SK-N-SH (cell line): ENCODE measurements around the gene CDH11. TPM values are rescaled to one million over a fixed set of nuclear protein-coding genes. Genes with fewer than 3 reads are reported as not detected.

Experiments
- CTCF ChIA-PET: fragments of 300-600, 350-600 bp; formaldehyde crosslinking; extraction: SDS; loops from one replicate; lab custom pipeline; 2021; lab: Yijun Ruan, JAX
- POLR2A ChIA-PET: fragments of 350-600 bp; sonication (Branson Sonifier 250); formaldehyde crosslinking; extraction: SDS; loops from one replicate; lab custom pipeline; 2020; ENCODE audit warnings: antibody characterized with exemption, inconsistent platforms; lab: Yijun Ruan, JAX
- DNase-seq: peaks from one replicate; pipeline ENCODE4 v3.0.0; 2012
- H2AFZ ChIP-seq: fragments of 200-600 bp; sonication (generic); 2 replicates; pipeline ENCODE4 v1.8.1; 2016; ENCODE audit warnings: antibody characterized with exemption, mild to moderate bottlenecking, low read depth
- H3F3A ChIP-seq: fragments of 200-600 bp; sonication (generic); replicated peaks from 2 replicates; pipeline ENCODE3; 2016; ENCODE audit warnings: antibody characterized with exemption, mild to moderate bottlenecking; ENCODE audit not compliant: insufficient read depth
- H3K27ac ChIP-seq, 2 experiments: fragments of 200-500 bp in 1 of 2; fragments of 200-600 bp in 1 of 2; sonication (Bioruptor generic) in 1 of 2; sonication (generic), shearing (Covaris generic) in 1 of 2; 2 replicates each; pipeline versions ENCODE4 v1.5.1 to v1.6.1; 2014 to 2016; ENCODE audit warnings: low read depth in 2 of 2, inconsistent platforms in 1 of 2, low read length in 1 of 2, mild to moderate bottlenecking in 1 of 2, mixed read lengths in 1 of 2
- H3K27me3 ChIP-seq: fragments of 200-600 bp; sonication (generic), shearing (Covaris generic); 2 replicates; pipeline ENCODE4 v1.6.1; 2016; ENCODE audit warnings: mixed run types; ENCODE audit not compliant: insufficient read depth
- H3K36me3 ChIP-seq, 2 experiments: fragments of 200-500 bp in 1 of 2; fragments of 200-600 bp in 1 of 2; sonication (Bioruptor generic) in 1 of 2; sonication (generic) in 1 of 2; replicated peaks in 1 of 2; 2 replicates each; pipeline versions ENCODE3 to v1.5.1; 2014 to 2016; ENCODE audit warnings: low read length in 1 of 2, mild to moderate bottlenecking in 1 of 2; ENCODE audit not compliant: insufficient read depth in 2 of 2, control insufficient read depth in 1 of 2
- H3K4me1 ChIP-seq, 2 experiments: fragments of 200-500 bp in 1 of 2; fragments of 200-600 bp in 1 of 2; sonication (Bioruptor generic) in 1 of 2; sonication (generic), shearing (Covaris generic) in 1 of 2; 2 replicates each; pipeline versions ENCODE4 v1.5.1 to v1.6.1; 2014 to 2016; ENCODE audit warnings: low read depth in 1 of 2, low read length in 1 of 2, mixed run types in 1 of 2; ENCODE audit not compliant: insufficient read depth in 2 of 2, control insufficient read depth in 1 of 2
- H3K4me2 ChIP-seq: fragments of 200-600 bp; sonication (generic), shearing (Covaris generic); 2 replicates; pipeline ENCODE4 v1.6.1; 2017; ENCODE audit warnings: mixed run types
- H3K4me3 ChIP-seq, 2 experiments: fragments of 200-500 bp in 1 of 2; fragments of 200-600 bp in 1 of 2; sonication (Bioruptor generic) in 1 of 2; sonication (generic), shearing (Covaris generic) in 1 of 2; 2 replicates each; pipeline versions ENCODE4 v1.5.1 to v1.8.1; 2014 to 2016; ENCODE audit warnings: low read depth in 2 of 2, inconsistent platforms in 1 of 2, low read length in 1 of 2, mild to moderate bottlenecking in 1 of 2, mixed read lengths in 1 of 2, moderate library complexity in 1 of 2
- H3K79me2 ChIP-seq: fragments of 200-600 bp; sonication (generic); 2 replicates; pipeline ENCODE4 v1.8.1; 2017; ENCODE audit warnings: mild to moderate bottlenecking; ENCODE audit not compliant: insufficient read depth
- H3K9ac ChIP-seq: fragments of 200-600 bp; sonication (generic); 2 replicates; pipeline ENCODE4 v1.6.1; 2017; ENCODE audit warnings: mixed run types
- H3K9me2 ChIP-seq: fragments of 200-600 bp; sonication (generic); 2 replicates; pipeline ENCODE4 v1.6.1; 2017; ENCODE audit warnings: mixed run types
- H3K9me3 ChIP-seq: fragments of 200-600 bp; sonication (generic); 2 replicates; pipeline ENCODE4 v1.6.1; 2017; ENCODE audit warnings: mixed run types, mild to moderate bottlenecking, moderate library complexity
- H4K20me1 ChIP-seq: fragments of 200-600 bp; sonication (generic); 2 replicates; pipeline ENCODE4 v1.6.1; 2017; ENCODE audit warnings: mild to moderate bottlenecking, mixed run types; ENCODE audit not compliant: insufficient read depth
- EP300 ChIP-seq, 2 experiments: IDR thresholded peaks; 2 replicates each; pipeline versions ENCODE4 v1.4.0 to v1.6.1; 2012; ENCODE audit warnings: borderline replicate concordance in 1 of 2, low read depth in 1 of 2, low read length in 1 of 2
- FOSL2 ChIP-seq: IDR thresholded peaks from 2 replicates; pipeline ENCODE4 v1.4.0; 2012; ENCODE audit warnings: low read depth, mild to moderate bottlenecking, moderate library complexity, borderline replicate concordance
- FOXM1 ChIP-seq: IDR thresholded peaks from 2 replicates; pipeline ENCODE4 v1.4.0; 2012; ENCODE audit warnings: low read depth, mild to moderate bottlenecking
- GABPA ChIP-seq: IDR thresholded peaks from 2 replicates; pipeline ENCODE4 v1.4.0; 2012; ENCODE audit warnings: low read depth, mild to moderate bottlenecking
- GATA2 ChIP-seq: sonication (generic); formaldehyde crosslinking; IDR thresholded peaks from 2 replicates; pipeline ENCODE4 v1.5.0; 2020; ENCODE audit warnings: mild to moderate bottlenecking, missing genetic modification reagents
- JUND ChIP-seq: IDR thresholded peaks from 2 replicates; pipeline ENCODE4 v1.4.0; 2012
- MAX ChIP-seq: IDR thresholded peaks from 2 replicates; pipeline ENCODE4 v1.4.0; 2012; ENCODE audit warnings: low read depth
- MEF2A ChIP-seq: IDR thresholded peaks from 2 replicates; pipeline ENCODE4 v1.4.0; 2012; ENCODE audit warnings: low read depth, borderline replicate concordance
- MXI1 ChIP-seq: IDR thresholded peaks from 2 replicates; pipeline ENCODE4 v1.6.1; 2012; ENCODE audit warnings: mild to moderate bottlenecking, low read depth, low read length, improper control_type of control experiment
- RAD21 ChIP-seq: IDR thresholded peaks from 2 replicates; pipeline ENCODE4 v1.6.1; 2012; ENCODE audit warnings: mild to moderate bottlenecking, low read length
- RCOR1 ChIP-seq: fragments of 150-350 bp; IDR thresholded peaks from 2 replicates; pipeline ENCODE4 v1.6.1; 2017; ENCODE audit warnings: antibody characterized with exemption, low read length
- REST ChIP-seq: IDR thresholded peaks from 2 replicates; pipeline ENCODE4 v1.6.1; 2012; ENCODE audit warnings: mild to moderate bottlenecking, low read depth, low read length, moderate library complexity
- RFX5 ChIP-seq: IDR thresholded peaks from 2 replicates; pipeline ENCODE4 v1.6.1; 2012; ENCODE audit warnings: mild to moderate bottlenecking, improper control_type of control experiment, low read length
- RXRA ChIP-seq: IDR thresholded peaks from 2 replicates; pipeline ENCODE4 v1.4.0; 2012; ENCODE audit warnings: low read depth, mild to moderate bottlenecking, borderline replicate concordance
- SIN3A ChIP-seq: IDR thresholded peaks from 2 replicates; pipeline ENCODE4 v1.6.1; 2012; ENCODE audit warnings: low read depth, mild to moderate bottlenecking, low read length, moderate library complexity, borderline replicate concordance
- TAF1 ChIP-seq: IDR thresholded peaks from 2 replicates; pipeline ENCODE4 v1.6.1; 2012; ENCODE audit warnings: low read depth, mild to moderate bottlenecking, low read length, moderate library complexity, borderline replicate concordance
- TCF12 ChIP-seq: IDR thresholded peaks from 2 replicates; pipeline ENCODE4 v1.4.0; 2012
- YY1 ChIP-seq: IDR thresholded peaks from 2 replicates; pipeline ENCODE4 v1.4.0; 2012; ENCODE audit warnings: low read depth, mild to moderate bottlenecking
- WGBS: methylation state at CpG from one replicate; pipeline ENCODE4 v1.1.6; 2017; ENCODE audit warnings: low lambda C conversion rate; 5-methylcytosine and 5-hydroxymethylcytosine counted together
- polyA plus RNA-seq, 3 experiments: library from polyadenylated mRNA; depleted of rRNA; stranded (reverse); fragments of >200 nt; gene quantifications; 2 replicates each; pipeline ENCODE4 v1.2.3, GENCODE V29; 2012
- TF ChIP-seq, protein P1 (sequence below): IDR thresholded peaks from 2 replicates; pipeline ENCODE4; 2012
- TF ChIP-seq, protein P2 (sequence below): fragments of 150-350 bp; IDR thresholded peaks from 2 replicates; pipeline ENCODE4 v1.6.1; 2016; ENCODE audit warnings: mild to moderate bottlenecking, low read depth, low read length

Gene CDH11
- polyA plus RNA-seq, 1 of the 3 experiments (the other 2 are of a cell fraction): 269 TPM

- H3K4me2 ChIP-seq: peak overlapping the region; percentile 3; the same call in 1 of the 2 replicates
- no peak overlapping the region for H3K4me3 ChIP-seq
- ChIA-PET CTCF (no interaction called here), POLR2A (no interaction called here)
- H3K9me2 ChIP-seq: no peaks in the 10 kb centered on the region
- no peaks in the 10 kb centered on the region for H3K9me3 ChIP-seq
- H3K9ac ChIP-seq: no peak overlapping the region
- H3K4me1 ChIP-seq: peaks cover 0 to 8% of the 10 kb centered on the region in 2 experiments; a peak in 1 of 4 replicates
- H3K36me3 ChIP-seq: peaks cover 19 to 53% of the 10 kb centered on the region in 2 experiments
- H4K20me1 ChIP-seq: peaks cover 41% of the 10 kb centered on the region
- no peak for DNase-seq
- no peaks in the 10 kb centered on the region for H3K27me3 ChIP-seq
- peaks cover 32% of the 10 kb centered on the region for H3F3A ChIP-seq
- H3K79me2 ChIP-seq: peaks cover 85% of the 10 kb centered on the region
- peak overlapping the region in 1 of 2 experiments; percentile 83; a peak in 2 of 4 replicates for H3K27ac ChIP-seq
- WGBS: 50% methylated on average over 1 of the region's 1 CpG
- no peak overlapping the region for H2AFZ ChIP-seq
- TF ChIP-seq, protein P1, sequence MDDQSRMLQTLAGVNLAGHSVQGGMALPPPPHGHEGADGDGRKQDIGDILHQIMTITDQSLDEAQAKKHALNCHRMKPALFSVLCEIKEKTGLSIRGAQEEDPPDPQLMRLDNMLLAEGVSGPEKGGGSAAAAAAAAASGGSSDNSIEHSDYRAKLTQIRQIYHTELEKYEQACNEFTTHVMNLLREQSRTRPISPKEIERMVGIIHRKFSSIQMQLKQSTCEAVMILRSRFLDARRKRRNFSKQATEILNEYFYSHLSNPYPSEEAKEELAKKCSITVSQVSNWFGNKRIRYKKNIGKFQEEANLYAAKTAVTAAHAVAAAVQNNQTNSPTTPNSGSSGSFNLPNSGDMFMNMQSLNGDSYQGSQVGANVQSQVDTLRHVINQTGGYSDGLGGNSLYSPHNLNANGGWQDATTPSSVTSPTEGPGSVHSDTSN: peak; percentile 43; the same call in 1 of the 2 replicates
- TF ChIP-seq RAD21: no peak
- no peak for TF ChIP-seq MXI1
- peak; percentile 45; the same call in 1 of the 2 replicates for TF ChIP-seq FOSL2
- no peak for TF ChIP-seq YY1
- TF ChIP-seq TCF12: peak; percentile 64; the same call in 1 of the 2 replicates
- no peak for TF ChIP-seq MEF2A
- no peak for TF ChIP-seq JUND
- no peak for TF ChIP-seq RCOR1
- TF ChIP-seq RFX5: no peak
- TF ChIP-seq MAX: no peak
- TF ChIP-seq RXRA: no peak
- TF ChIP-seq GATA2 (CRISPR knock-in tag): no peak
Observed at GRCh38 chr16:65012357-65012756, 109.5 kb downstream of the CDH11 start.

- Histone ChIP-seq H3K9ac (no peak overlapping the region), H3F3A (peaks cover 33% of the 10 kb centered on the region), H3K4me3 (no peak overlapping the region), H3K4me2 (no peak overlapping the region), H3K4me1 (peaks cover 0 to 13% of the 10 kb centered on the region in 2 experiments; a peak in 2 of 4 replicates), H4K20me1 (peaks cover 41% of the 10 kb centered on the region), H3K27ac (no peak overlapping the region), H3K9me2 (no peaks in the 10 kb centered on the region), H2AFZ (no peak overlapping the region), H3K79me2 (peaks cover 85% of the 10 kb centered on the region), H3K36me3 (peaks cover 23 to 56% of the 10 kb centered on the region in 2 experiments), H3K27me3 (no peaks in the 10 kb centered on the region), H3K9me3 (no peaks in the 10 kb centered on the region)
- ChIA-PET CTCF (no interaction called here), POLR2A (no interaction called here)
- 41% methylated on average over 2 of the region's 2 CpGs for WGBS
- DNase-seq: no peak
- TF ChIP-seq RAD21 (no peak), TCF12 (no peak), REST (no peak), MAX (no peak), JUND (no peak), GABPA (no peak), MXI1 (no peak), SIN3A (no peak), EP300 (IDR thresholded peaks at IDR 0.05; ENCODE audit: borderline replicate concordance in 1 of 2, low read depth in 1 of 2, low read length in 1 of 2) (no peak), FOSL2 (no peak), FOXM1 (no peak), TAF1 (no peak)
- TF ChIP-seq, protein P2, sequence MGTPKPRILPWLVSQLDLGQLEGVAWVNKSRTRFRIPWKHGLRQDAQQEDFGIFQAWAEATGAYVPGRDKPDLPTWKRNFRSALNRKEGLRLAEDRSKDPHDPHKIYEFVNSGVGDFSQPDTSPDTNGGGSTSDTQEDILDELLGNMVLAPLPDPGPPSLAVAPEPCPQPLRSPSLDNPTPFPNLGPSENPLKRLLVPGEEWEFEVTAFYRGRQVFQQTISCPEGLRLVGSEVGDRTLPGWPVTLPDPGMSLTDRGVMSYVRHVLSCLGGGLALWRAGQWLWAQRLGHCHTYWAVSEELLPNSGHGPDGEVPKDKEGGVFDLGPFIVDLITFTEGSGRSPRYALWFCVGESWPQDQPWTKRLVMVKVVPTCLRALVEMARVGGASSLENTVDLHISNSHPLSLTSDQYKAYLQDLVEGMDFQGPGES: no peak
- TF ChIP-seq, protein P1: no peak
Observed at GRCh38 chr16:65010125-65010524, 111.7 kb downstream of the CDH11 start.
